WERI-Rb-1 (cell line): ENCODE data around the gene TOX2.

Experiments
- DNase-seq: peaks from one replicate; pipeline ENCODE4 v3.0.0-alpha.2; 2020
- H3K27ac ChIP-seq: fragments of 250-450 bp; sonication (Bioruptor Pico); 2 replicates; pipeline ENCODE4 v1.5.1; 2020; ENCODE audit warnings: mild to moderate bottlenecking, moderate library complexity
- H3K27me3 ChIP-seq: fragments of 250-450 bp; sonication (Bioruptor Pico); 2 replicates; pipeline ENCODE4 v1.5.1; 2021; ENCODE audit warnings: mild to moderate bottlenecking, low read depth, moderate library complexity; ENCODE audit not compliant: insufficient read depth, severe bottlenecking
- H3K36me3 ChIP-seq: fragments of 250-450 bp; sonication (Bioruptor Pico); 2 replicates; pipeline ENCODE4 v1.5.1; 2020; ENCODE audit warnings: mild to moderate bottlenecking, moderate library complexity
- H3K4me3 ChIP-seq: 2 replicates; pipeline ENCODE4 v1.5.1; 2011; ENCODE audit warnings: low read depth, mild to moderate bottlenecking, control low read depth, low read length
- H3K9me3 ChIP-seq: fragments of 250-450 bp; sonication (Bioruptor Pico); 2 replicates; pipeline ENCODE4 v1.5.1; 2021; ENCODE audit warnings: mild to moderate bottlenecking, moderate library complexity; ENCODE audit not compliant: severe bottlenecking
- CTCF ChIP-seq: IDR thresholded peaks from 2 replicates; pipeline ENCODE4 v1.5.1; 2011; ENCODE audit warnings: low read depth, mild to moderate bottlenecking, control low read depth, inconsistent platforms, low read length

TOX2 gene

DNA sequence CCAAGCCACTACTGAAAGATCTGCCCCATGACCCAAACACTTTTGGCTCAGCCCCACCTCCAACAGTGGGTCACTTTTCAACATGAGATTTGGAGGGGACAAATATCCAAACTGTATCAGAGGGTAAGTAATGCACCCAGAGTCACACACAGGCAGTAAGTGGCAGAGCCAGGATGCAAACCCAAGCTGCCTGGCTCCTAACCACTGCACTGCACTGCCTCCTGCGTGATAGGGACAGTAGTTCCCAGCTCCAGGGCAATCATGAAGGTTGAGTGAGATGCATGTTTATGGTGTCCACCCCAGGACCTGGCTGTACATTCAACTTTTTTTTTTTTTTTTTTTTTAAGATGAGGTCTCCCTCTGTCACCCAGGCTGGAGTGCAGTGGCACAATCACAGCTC lies 88.2 kb downstream of the TOX2 start:
- no peaks in the 10 kb centered on the region for H3K9me3 ChIP-seq
- H3K36me3 ChIP-seq, result no peaks in the 10 kb centered on the region
- no peak for TF ChIP-seq CTCF
- H3K27me3 ChIP-seq, result peaks cover 67% of the 10 kb centered on the region
- DNase-seq, result no peak
- H3K4me3 ChIP-seq, result no peak overlapping the region
- H3K27ac ChIP-seq, result no peak overlapping the region

GRCh38 chr20:44003609-44004008 lies 89.0 kb downstream of the TOX2 start:
- Histone ChIP-seq H3K27ac (no peak overlapping the region), H3K9me3 (no peaks in the 10 kb centered on the region), H3K27me3 (peaks cover 71% of the 10 kb centered on the region), H3K36me3 (no peaks in the 10 kb centered on the region), H3K4me3 (no peak overlapping the region)
- DNase-seq, result no peak
- TF ChIP-seq CTCF, result no peak

DNA sequence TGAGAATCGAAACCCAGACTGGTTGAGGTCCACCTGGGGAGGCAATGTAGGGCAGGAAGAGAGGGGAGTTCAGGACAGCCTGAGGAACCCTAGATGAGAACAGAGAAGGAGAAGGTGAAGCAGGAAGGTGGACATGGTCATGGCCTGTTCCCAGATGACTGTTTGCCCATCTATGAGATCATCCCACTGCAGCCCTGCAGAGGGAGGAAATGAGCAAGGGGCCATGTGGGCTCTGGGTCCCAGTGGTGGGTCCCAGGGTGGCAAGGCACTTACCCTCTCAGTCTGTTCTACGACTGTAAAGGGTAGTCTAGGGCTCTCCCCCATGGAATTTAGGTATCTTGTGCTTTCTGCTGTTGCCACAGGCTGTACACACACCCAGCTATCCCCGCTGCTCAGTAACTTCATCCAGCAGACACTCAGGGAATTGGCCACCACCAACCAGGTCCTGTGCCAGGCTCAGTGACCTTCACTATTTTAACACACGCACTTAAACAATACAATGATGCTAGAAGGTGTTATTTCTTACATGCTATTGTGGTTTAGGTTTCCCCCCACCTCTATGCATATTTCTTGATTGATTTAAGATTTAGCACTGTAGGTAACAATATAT lies 89.8 kb downstream of the TOX2 start:
- no peaks in the 10 kb centered on the region for H3K36me3 ChIP-seq
- no peak overlapping the region for H3K4me3 ChIP-seq
- H3K9me3 ChIP-seq, result no peaks in the 10 kb centered on the region
- peaks cover 76% of the 10 kb centered on the region for H3K27me3 ChIP-seq
- no peak for TF ChIP-seq CTCF
- H3K27ac ChIP-seq, result no peak overlapping the region
- no peak for DNase-seq

DNA sequence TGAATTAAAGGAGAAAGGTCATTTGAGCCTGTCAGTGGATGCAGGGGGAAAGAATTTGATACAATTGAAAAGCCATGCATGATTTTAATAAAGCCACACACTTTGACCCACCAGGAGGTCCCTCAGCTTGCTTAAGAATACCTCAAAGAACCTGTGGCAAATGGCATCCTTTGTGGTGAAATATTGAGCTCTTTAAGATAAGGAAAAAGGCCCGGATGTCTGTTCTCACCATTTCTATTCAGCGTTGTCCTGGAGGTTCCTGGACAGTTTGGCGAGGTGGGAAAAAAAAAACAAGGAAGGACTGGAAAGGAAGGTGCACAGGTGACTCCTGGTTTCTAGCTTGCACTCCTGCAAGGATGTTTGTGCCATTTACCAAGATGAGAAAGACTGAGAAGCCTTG lies 91.0 kb downstream of the TOX2 start:
- TF ChIP-seq CTCF, result no peak
- no peak overlapping the region for H3K4me3 ChIP-seq
- no peaks in the 10 kb centered on the region for H3K36me3 ChIP-seq
- H3K27me3 ChIP-seq, result peaks cover 77% of the 10 kb centered on the region
- no peaks in the 10 kb centered on the region for H3K9me3 ChIP-seq
- DNase-seq, result no peak
- H3K27ac ChIP-seq, result no peak overlapping the region

DNA sequence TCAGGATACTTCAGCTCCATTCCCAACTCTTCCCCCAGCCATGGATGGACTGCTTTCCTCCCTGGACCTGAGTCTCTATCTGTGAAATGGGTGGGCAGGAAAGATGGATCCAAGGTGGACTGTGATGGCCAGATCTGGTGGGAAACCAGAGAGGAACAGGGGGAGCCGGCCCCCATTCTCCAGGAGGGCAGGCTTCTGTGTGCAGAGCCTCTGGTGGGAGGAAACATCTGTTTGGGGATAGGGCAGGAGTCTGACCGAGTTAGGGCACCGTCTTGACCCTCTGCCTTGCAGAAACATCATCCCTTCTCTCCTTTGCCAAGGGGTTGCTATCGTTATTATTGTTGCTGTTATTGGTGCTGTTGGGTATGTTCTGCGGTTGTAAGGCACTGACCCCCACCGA lies 91.5 kb downstream of the TOX2 start:
- H3K27ac ChIP-seq, result no peak overlapping the region
- no peaks in the 10 kb centered on the region for H3K36me3 ChIP-seq
- H3K27me3 ChIP-seq, result peaks cover 77% of the 10 kb centered on the region
- no peak overlapping the region for H3K4me3 ChIP-seq
- no peak for TF ChIP-seq CTCF
- no peak for DNase-seq
- no peaks in the 10 kb centered on the region for H3K9me3 ChIP-seq

GRCh38 chr20:44006578-44006977 lies 91.9 kb downstream of the TOX2 start:
- H3K9me3 ChIP-seq, result no peaks in the 10 kb centered on the region
- no peak overlapping the region for H3K27ac ChIP-seq
- H3K27me3 ChIP-seq, result peaks cover 79% of the 10 kb centered on the region
- no peak overlapping the region for H3K4me3 ChIP-seq
- no peak for TF ChIP-seq CTCF
- H3K36me3 ChIP-seq, result no peaks in the 10 kb centered on the region
- no peak for DNase-seq
